Uterus (tissue), 4 donors: ENCODE results near the gene ZMIZ2. TPM values are rescaled to one million over a fixed set of nuclear protein-coding genes. Genes with fewer than 3 reads are reported as not detected.

ENCODE experiments used
- DNase-seq, 2 donors: peaks; one replicate each; pipeline ENCODE4 v3.0.0-alpha.2; 2019 to 2020
- H3K27ac ChIP-seq, 2 donors: fragments of 200-600 bp; sonication (generic); 1 replicate in 1 of 2; 2 replicates in 1 of 2; pipeline ENCODE4 v1.5.1; 2016 to 2018
- H3K27me3 ChIP-seq, 2 donors: fragments of 200-600 bp; sonication (generic); one replicate each; pipeline ENCODE4 v1.5.1; 2018 to 2019; ENCODE audit warnings: control low read depth in 1 of 2
- H3K36me3 ChIP-seq, 2 donors: fragments of 200-600 bp; sonication (generic); one replicate each; pipeline ENCODE4 v1.5.1; 2019; ENCODE audit warnings: control low read depth in 1 of 2
- H3K4me1 ChIP-seq, 2 donors: fragments of 200-600 bp; sonication (generic); one replicate each; pipeline ENCODE4 v1.5.1; 2018 to 2019; ENCODE audit warnings: control low read depth in 1 of 2
- H3K4me3 ChIP-seq, 2 donors: fragments of 200-600 bp; sonication (generic); 1 replicate in 1 of 2; 2 replicates in 1 of 2; pipeline ENCODE4 v1.5.1; 2018 to 2019; ENCODE audit warnings: mild to moderate bottlenecking in 1 of 2
- H3K9me3 ChIP-seq, 2 donors: fragments of 200-600 bp; sonication (generic); one replicate each; pipeline ENCODE4 v1.5.1; 2019; ENCODE audit warnings: control low read depth in 1 of 2
- CTCF ChIP-seq, 4 experiments: fragments of 200-600 bp in 2 of 4; fragments of 450-650 bp in 2 of 4; sonication (generic) in 2 of 4; IDR thresholded peaks; one replicate each; pipeline ENCODE4 v1.5.1; 2016 to 2019; ENCODE audit warnings: antibody characterized with exemption in 4 of 4, mild to moderate bottlenecking in 2 of 4, moderate library complexity in 1 of 4
- POLR2A ChIP-seq, 2 donors: fragments of 450-650 bp; IDR thresholded peaks; one replicate each; pipeline ENCODE4 v1.6.1; 2016; ENCODE audit warnings: antibody characterized with exemption in 2 of 2, mild to moderate bottlenecking in 1 of 2, moderate library complexity in 1 of 2
- intact Hi-C: fragments of 100-400 bp; cut with DNase I; formaldehyde crosslinking; loops from one replicate; pipeline ENCODE4 v1.15.1; 2023; ENCODE audit warnings: low total_unique reads
- total RNA-seq, 4 donors: library from RNA; depleted of rRNA in 3 of 4; stranded (reverse); fragments of >200 nt in 3 of 4; gene quantifications; one replicate each; pipeline versions ENCODE4 v1.1.0 to v1.2.4, GENCODE V29; 2014 to 2023
- donor health status: DM: yes; HTN: yes; CAD: no.

Gene ZMIZ2
- total RNA-seq, 4 donors from 2014 or later = 2.8 to 97.0 (median 12.2) TPM

DNA sequence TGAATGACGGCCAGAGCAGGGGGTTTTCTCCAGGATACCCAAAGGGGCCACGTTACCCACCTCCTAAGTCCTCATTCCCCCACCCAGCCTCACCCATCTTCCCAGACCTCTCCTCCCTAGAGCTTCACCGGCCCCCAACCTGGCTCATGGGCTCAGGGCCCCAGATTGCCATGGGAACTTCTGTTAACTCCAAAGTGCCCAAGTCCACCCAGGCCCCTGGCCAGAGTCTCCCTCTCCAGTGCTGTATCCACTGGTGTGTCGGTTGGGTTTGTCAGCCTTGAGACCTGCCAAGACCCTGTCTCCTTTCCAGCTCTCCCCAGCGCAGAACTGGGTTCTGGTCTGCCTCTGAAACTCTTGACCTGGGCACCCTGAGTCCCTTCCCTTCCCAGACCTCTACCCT is 37.1 kb upstream of the ZMIZ2 start:
- no peak for DNase-seq
- H3K36me3 ChIP-seq = no peaks in the 10 kb centered on the region
- no peak overlapping the region for H3K4me3 ChIP-seq
- no peaks in the 10 kb centered on the region for H3K4me1 ChIP-seq
- intact Hi-C loops = no loop called here
- TF ChIP-seq POLR2A (IDR thresholded peaks at IDR 0.05) (no peak), CTCF (IDR thresholded peaks at IDR 0.05) (no peak)
- H3K27ac ChIP-seq = no peak overlapping the region
- no peaks in the 10 kb centered on the region for H3K27me3 ChIP-seq
- H3K9me3 ChIP-seq = no peaks in the 10 kb centered on the region

- no peak overlapping the region for H3K4me3 ChIP-seq
- intact Hi-C loops = no loop called here
- H3K36me3 ChIP-seq = no peaks in the 10 kb centered on the region
- no peak for DNase-seq
- H3K4me1 ChIP-seq = no peaks in the 10 kb centered on the region
- H3K27ac ChIP-seq = no peak overlapping the region
- no peak for TF ChIP-seq POLR2A (IDR thresholded peaks at IDR 0.05)
- no peak for TF ChIP-seq CTCF (IDR thresholded peaks at IDR 0.05)
- H3K9me3 ChIP-seq = no peaks in the 10 kb centered on the region
- no peaks in the 10 kb centered on the region for H3K27me3 ChIP-seq
Observed at GRCh38 chr7:44712012-44712411, 36.6 kb upstream of the ZMIZ2 start.

GRCh38 chr7:44713141-44713540 is 35.5 kb upstream of the ZMIZ2 start:
- no peaks in the 10 kb centered on the region for H3K36me3 ChIP-seq
- TF ChIP-seq CTCF (IDR thresholded peaks at IDR 0.05) (no peak), POLR2A (IDR thresholded peaks at IDR 0.05) (no peak)
- H3K9me3 ChIP-seq = no peaks in the 10 kb centered on the region
- H3K27me3 ChIP-seq = no peaks in the 10 kb centered on the region
- H3K4me1 ChIP-seq = no peaks in the 10 kb centered on the region
- DNase-seq = no peak
- intact Hi-C loops = no loop called here
- H3K4me3 ChIP-seq = no peak overlapping the region
- no peak overlapping the region for H3K27ac ChIP-seq

- intact Hi-C loops = no loop called here
- Histone ChIP-seq H3K4me3 (no peak overlapping the region), H3K27ac (no peak overlapping the region), H3K27me3 (no peaks in the 10 kb centered on the region), H3K36me3 (no peaks in the 10 kb centered on the region), H3K4me1 (no peaks in the 10 kb centered on the region), H3K9me3 (no peaks in the 10 kb centered on the region)
- DNase-seq = no peak
- no peak for TF ChIP-seq POLR2A (IDR thresholded peaks at IDR 0.05)
- no peak for TF ChIP-seq CTCF (IDR thresholded peaks at IDR 0.05)
Observed at GRCh38 chr7:44713680-44714335, 34.8 kb upstream of the ZMIZ2 start.

- DNase-seq = no peak
- no peaks in the 10 kb centered on the region for H3K9me3 ChIP-seq
- no peaks in the 10 kb centered on the region for H3K4me1 ChIP-seq
- H3K4me3 ChIP-seq = no peak overlapping the region
- no peak for TF ChIP-seq CTCF (IDR thresholded peaks at IDR 0.05)
- TF ChIP-seq POLR2A (IDR thresholded peaks at IDR 0.05) = no peak
- intact Hi-C loops = no loop called here
- H3K27ac ChIP-seq = no peak overlapping the region
- H3K36me3 ChIP-seq = no peaks in the 10 kb centered on the region
- no peaks in the 10 kb centered on the region for H3K27me3 ChIP-seq
Observed at GRCh38 chr7:44716205-44716604, 32.4 kb upstream of the ZMIZ2 start.
